MM.1S (cell line): ENCODE measurements around the gene TAC4.

ENCODE experiments used
- DNase-seq: peaks from one replicate; pipeline ENCODE4 v3.0.0-alpha.2; 2015
- H2AFZ ChIP-seq: fragments of 300-600 bp; sonication (generic); 2 replicates; pipeline ENCODE4 v1.6.0; 2016; ENCODE audit warnings: antibody characterized with exemption, low read length
- H3F3A ChIP-seq: fragments of 300-600 bp; sonication (generic); 2 replicates; pipeline ENCODE4 v1.6.1; 2016; ENCODE audit warnings: mild to moderate bottlenecking, antibody characterized with exemption, low read length, moderate library complexity, mixed read lengths; ENCODE audit not compliant: insufficient read depth
- H3K27ac ChIP-seq: fragments of 300-600 bp; sonication (generic); 2 replicates; pipeline ENCODE4 v1.5.1; 2016; ENCODE audit warnings: mild to moderate bottlenecking, low read length
- H3K27me3 ChIP-seq: fragments of 300-600 bp; sonication (generic); replicated peaks from 2 replicates; pipeline ENCODE4 v1.6.0; 2016; ENCODE audit warnings: low read length; ENCODE audit not compliant: insufficient read depth
- H3K36me3 ChIP-seq: fragments of 300-600 bp; sonication (generic); replicated peaks from 2 replicates; pipeline ENCODE4 v1.6.1; 2016; ENCODE audit warnings: mild to moderate bottlenecking, low read length, mixed read lengths; ENCODE audit not compliant: insufficient read depth
- H3K4me1 ChIP-seq: fragments of 300-600 bp; sonication (generic); 2 replicates; pipeline ENCODE4 v1.6.1; 2016; ENCODE audit warnings: low read length, mixed read lengths
- H3K4me2 ChIP-seq: fragments of 300-600 bp; sonication (generic); 2 replicates; pipeline ENCODE4 v1.6.0; 2016; ENCODE audit warnings: low read depth, low read length
- H3K4me3 ChIP-seq: fragments of 300-600 bp; sonication (generic); 2 replicates; pipeline ENCODE4 v1.5.1; 2016; ENCODE audit warnings: low read length, mixed read lengths
- H3K79me2 ChIP-seq: fragments of 300-600 bp; sonication (generic); 2 replicates; pipeline ENCODE4 v1.6.1; 2016; ENCODE audit warnings: mixed run types, low read length, mixed read lengths
- H3K9ac ChIP-seq: fragments of 300-600 bp; sonication (generic); 2 replicates; pipeline ENCODE4 v1.6.1; 2016; ENCODE audit warnings: low read length, mixed read lengths
- H3K9me2 ChIP-seq: fragments of 300-600 bp; sonication (generic); replicated peaks from 2 replicates; pipeline ENCODE4 v1.6.1; 2016; ENCODE audit warnings: mild to moderate bottlenecking, low read length, mixed read lengths; ENCODE audit not compliant: insufficient read depth
- H3K9me3 ChIP-seq: fragments of 300-600 bp; sonication (generic); replicated peaks from 2 replicates; pipeline ENCODE4 v1.6.1; 2016; ENCODE audit warnings: mild to moderate bottlenecking, low read length, mixed read lengths; ENCODE audit not compliant: insufficient read depth
- H4K20me1 ChIP-seq: fragments of 300-600 bp; sonication (generic); 2 replicates; pipeline ENCODE4 v1.6.1; 2016; ENCODE audit warnings: mild to moderate bottlenecking, low read length, moderate library complexity, mixed read lengths; ENCODE audit not compliant: insufficient read depth
- CTCF ChIP-seq: fragments of 300-600 bp; sonication (generic); IDR thresholded peaks from 2 replicates; pipeline ENCODE4 v1.5.1; 2016; ENCODE audit warnings: antibody characterized with exemption, low read length, mixed read lengths
- EZH2 ChIP-seq: fragments of 300-600 bp; sonication (generic); optimal IDR thresholded peaks from 2 replicates; pipeline ENCODE3; 2017; ENCODE audit warnings: low read depth, mild to moderate bottlenecking, antibody characterized with exemption, low read length, mixed read lengths
- EZH2phosphoT487 ChIP-seq: fragments of 300-600 bp; sonication (generic); IDR thresholded peaks from 2 replicates; pipeline ENCODE4 v1.6.1; 2018; ENCODE audit warnings: antibody characterized with exemption, low read length

Gene TAC4

GRCh38 chr17:49886036-49886435, 38.2 kb upstream of the TAC4 start:
- Histone ChIP-seq H3K4me1 (no peaks in the 10 kb centered on the region), H2AFZ (no peak overlapping the region), H3K27me3 (peaks cover 89% of the 10 kb centered on the region), H3K9me3 (no peaks in the 10 kb centered on the region), H3K79me2 (no peaks in the 10 kb centered on the region), H3K9me2 (no peaks in the 10 kb centered on the region), H3K9ac (no peak overlapping the region), H3K4me3 (no peak overlapping the region), H4K20me1 (no peaks in the 10 kb centered on the region), H3K36me3 (no peaks in the 10 kb centered on the region), H3K27ac (no peak overlapping the region), H3K4me2 (no peak overlapping the region), H3F3A (no peaks in the 10 kb centered on the region)
- DNase-seq: no peak
- TF ChIP-seq EZH2phosphoT487: no peak
- no peak for TF ChIP-seq EZH2
- no peak for TF ChIP-seq CTCF

GRCh38 chr17:49882434-49882833, 34.6 kb upstream of the TAC4 start:
- Histone ChIP-seq H3K9me3 (no peaks in the 10 kb centered on the region), H3K27ac (no peak overlapping the region), H4K20me1 (no peaks in the 10 kb centered on the region), H2AFZ (no peak overlapping the region), H3K4me2 (no peak overlapping the region), H3K4me1 (peaks cover 3% of the 10 kb centered on the region; the same call in 1 of the 2 replicates), H3K9me2 (no peaks in the 10 kb centered on the region), H3K9ac (no peak overlapping the region), H3F3A (no peaks in the 10 kb centered on the region), H3K27me3 (peaks cover 90% of the 10 kb centered on the region), H3K36me3 (no peaks in the 10 kb centered on the region), H3K4me3 (no peak overlapping the region), H3K79me2 (no peaks in the 10 kb centered on the region)
- TF ChIP-seq EZH2phosphoT487: no peak
- no peak for TF ChIP-seq EZH2
- no peak for TF ChIP-seq CTCF
- DNase-seq: no peak

GRCh38 chr17:49881054-49881402, 33.2 kb upstream of the TAC4 start:
- H3K27me3 ChIP-seq: peaks cover 86% of the 10 kb centered on the region
- TF ChIP-seq CTCF (no peak), EZH2phosphoT487 (no peak)
- no peak overlapping the region for H3K27ac ChIP-seq
- no peak for DNase-seq
- peaks cover 3% of the 10 kb centered on the region; the same call in 1 of the 2 replicates for H3K4me1 ChIP-seq
- H4K20me1 ChIP-seq: no peaks in the 10 kb centered on the region
- H3K79me2 ChIP-seq: no peaks in the 10 kb centered on the region
- peak overlapping the region; percentile 68; the same call in 1 of the 2 replicates for H3K4me2 ChIP-seq
- H3K36me3 ChIP-seq: no peaks in the 10 kb centered on the region
- no peak overlapping the region for H2AFZ ChIP-seq
- H3K9ac ChIP-seq: no peak overlapping the region
- no peaks in the 10 kb centered on the region for H3F3A ChIP-seq
- no peaks in the 10 kb centered on the region for H3K9me2 ChIP-seq
- no peaks in the 10 kb centered on the region for H3K9me3 ChIP-seq
- no peak overlapping the region for H3K4me3 ChIP-seq
